ENCODE measurements around the gene CLEC18A.

Gene CLEC18A

GRCh38 chr16:69924041-69924775 lies 26.9 kb upstream of the CLEC18A start:
- TF ChIP-seq, protein P1, sequence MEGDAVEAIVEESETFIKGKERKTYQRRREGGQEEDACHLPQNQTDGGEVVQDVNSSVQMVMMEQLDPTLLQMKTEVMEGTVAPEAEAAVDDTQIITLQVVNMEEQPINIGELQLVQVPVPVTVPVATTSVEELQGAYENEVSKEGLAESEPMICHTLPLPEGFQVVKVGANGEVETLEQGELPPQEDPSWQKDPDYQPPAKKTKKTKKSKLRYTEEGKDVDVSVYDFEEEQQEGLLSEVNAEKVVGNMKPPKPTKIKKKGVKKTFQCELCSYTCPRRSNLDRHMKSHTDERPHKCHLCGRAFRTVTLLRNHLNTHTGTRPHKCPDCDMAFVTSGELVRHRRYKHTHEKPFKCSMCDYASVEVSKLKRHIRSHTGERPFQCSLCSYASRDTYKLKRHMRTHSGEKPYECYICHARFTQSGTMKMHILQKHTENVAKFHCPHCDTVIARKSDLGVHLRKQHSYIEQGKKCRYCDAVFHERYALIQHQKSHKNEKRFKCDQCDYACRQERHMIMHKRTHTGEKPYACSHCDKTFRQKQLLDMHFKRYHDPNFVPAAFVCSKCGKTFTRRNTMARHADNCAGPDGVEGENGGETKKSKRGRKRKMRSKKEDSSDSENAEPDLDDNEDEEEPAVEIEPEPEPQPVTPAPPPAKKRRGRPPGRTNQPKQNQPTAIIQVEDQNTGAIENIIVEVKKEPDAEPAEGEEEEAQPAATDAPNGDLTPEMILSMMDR (IDR thresholded peaks at IDR 0.05; ENCODE audit: borderline replicate concordance, control extremely low read depth, extremely low read depth, insufficient read depth, missing control alignments), result no peak
- in situ Hi-C loops (cut with MboI; ENCODE audit: low sequenced_read_pairs, unreplicated experiment), result no loop called here
- DNase-seq (ENCODE audit: low spot score), result no peak

DNA sequence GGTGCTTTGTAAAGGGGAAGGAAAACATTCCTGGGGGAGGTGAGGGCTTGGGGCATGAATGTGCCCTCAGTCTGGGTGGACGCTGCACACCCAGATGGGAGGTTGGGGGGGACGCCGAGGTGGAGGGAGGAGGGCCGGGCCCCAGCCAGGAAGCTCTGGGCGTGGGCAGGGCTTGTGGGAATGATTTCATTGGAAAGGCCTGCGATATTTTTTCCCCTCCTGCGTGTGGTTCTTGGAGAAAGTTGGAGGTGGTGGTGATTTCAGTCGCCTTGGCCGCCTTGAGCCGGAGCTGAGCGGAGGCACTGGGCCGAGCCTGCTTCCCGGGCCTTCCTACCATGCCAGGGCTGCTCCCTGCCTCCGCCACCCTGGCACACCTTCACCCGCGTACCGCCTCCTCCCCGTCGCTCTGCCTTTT lies 26.4 kb upstream of the CLEC18A start:
- in situ Hi-C loops (cut with MboI; ENCODE audit: low sequenced_read_pairs, unreplicated experiment), result loop anchor here (25.0 kb wide), 1 partner anchor 537 kb away; the partner anchor contains the start of gene TERF2
- TF ChIP-seq, protein P1 (IDR thresholded peaks at IDR 0.05; ENCODE audit: borderline replicate concordance, control extremely low read depth, extremely low read depth, insufficient read depth, missing control alignments), result no peak
- DNase-seq (ENCODE audit: low spot score), result peak; percentile 15

GRCh38 chr16:69925311-69925710 lies 25.8 kb upstream of the CLEC18A start:
- DNase-seq (ENCODE audit: low spot score), result no peak
- in situ Hi-C loops (cut with MboI; ENCODE audit: low sequenced_read_pairs, unreplicated experiment), result loop anchor here (25.0 kb wide), 1 partner anchor 538 kb away; the partner anchor contains the start of gene TERF2
- TF ChIP-seq, protein P1 (IDR thresholded peaks at IDR 0.05; ENCODE audit: borderline replicate concordance, control extremely low read depth, extremely low read depth, insufficient read depth, missing control alignments), result no peak

- TF ChIP-seq, protein P1 (IDR thresholded peaks at IDR 0.05; ENCODE audit: borderline replicate concordance, control extremely low read depth, extremely low read depth, insufficient read depth, missing control alignments), result no peak
- no peak for DNase-seq (ENCODE audit: low spot score)
- in situ Hi-C loops (cut with MboI; ENCODE audit: low sequenced_read_pairs, unreplicated experiment), result loop anchor here (25.0 kb wide), 1 partner anchor 539 kb away; the partner anchor contains the start of gene TERF2
These were observed 24.9 kb upstream of the CLEC18A start for GRCh38 chr16:69926241-69926640.

DNA sequence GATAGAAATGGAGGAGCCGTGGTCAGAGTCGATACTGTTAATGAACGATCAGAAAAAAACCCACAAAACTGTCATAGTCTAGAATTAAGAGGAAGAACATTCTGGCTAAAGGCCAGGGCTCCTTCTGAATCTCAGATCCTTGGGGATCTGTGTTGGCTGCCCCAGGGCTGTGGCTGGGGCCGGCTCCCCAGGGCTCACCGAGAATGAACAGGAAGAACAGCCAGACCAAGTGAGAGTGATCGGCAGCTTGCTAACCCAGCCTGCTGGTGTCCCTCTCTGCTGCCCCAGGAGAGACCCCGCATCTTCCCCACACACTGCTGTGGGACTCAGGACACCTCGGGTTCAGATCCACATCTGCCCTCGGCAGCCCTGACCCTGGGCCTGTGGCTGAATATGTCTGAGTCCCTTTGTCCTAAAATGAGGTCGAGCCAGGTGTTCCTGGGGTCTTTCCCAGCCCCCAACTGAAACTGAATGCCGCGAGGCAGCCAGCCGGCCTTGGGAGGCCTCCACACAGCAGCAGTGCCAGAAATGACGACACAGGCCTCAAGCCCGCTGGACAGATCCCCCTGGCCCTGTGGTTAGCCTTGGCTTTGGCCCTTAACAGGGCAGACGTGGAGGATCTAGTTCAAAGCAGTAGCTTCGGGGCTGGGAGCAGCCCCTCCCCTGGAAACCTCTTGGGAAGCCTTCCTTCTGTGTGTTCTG lies 23.9 kb upstream of the CLEC18A start:
- in situ Hi-C loops (cut with MboI; ENCODE audit: low sequenced_read_pairs, unreplicated experiment), result loop anchor here (25.0 kb wide), 1 partner anchor 540 kb away; the partner anchor contains the start of gene TERF2
- DNase-seq (ENCODE audit: low spot score), result peak; percentile 15
- TF ChIP-seq, protein P1 (IDR thresholded peaks at IDR 0.05; ENCODE audit: borderline replicate concordance, control extremely low read depth, extremely low read depth, insufficient read depth, missing control alignments), result no peak

GRCh38 chr16:69928856-69929400 lies 22.2 kb upstream of the CLEC18A start:
- TF ChIP-seq, protein P1 (IDR thresholded peaks at IDR 0.05; ENCODE audit: borderline replicate concordance, control extremely low read depth, extremely low read depth, insufficient read depth, missing control alignments), result no peak
- peak; percentile 19 for DNase-seq (ENCODE audit: low spot score)
- in situ Hi-C loops (cut with MboI; ENCODE audit: low sequenced_read_pairs, unreplicated experiment), result loop anchor here (25.0 kb wide), 1 partner anchor 542 kb away; the partner anchor contains the start of gene TERF2
